Activated CD4-positive, alpha-beta T cell treated with anti-CD3 and anti-CD28 coated beads for 36 hours (primary cell): ENCODE data around the gene ATP6V1C2. TPM values are rescaled to one million over a fixed set of nuclear protein-coding genes. Genes with fewer than 3 reads are reported as not detected.
A peak's percentile ranks its signal among the peaks of the same experiment; 100 is the strongest.

Experiments used
- ATAC-seq: fragments of 200-7000 bp; cut with Tn5 transposase; one replicate; pipeline ENCODE4 v1.10.0; 2021; ENCODE audit warnings: mild to moderate bottlenecking, moderate library complexity
- CTCF ChIA-PET: fragments of 350-600 bp; sonication (Branson Sonifier 250); formaldehyde crosslinking; loops from one replicate; lab custom pipeline; 2021; ENCODE audit warnings: antibody characterized with exemption; lab: Charles Lee
- POLR2A ChIA-PET: fragments of 350-600 bp; sonication (Branson Sonifier 250); formaldehyde crosslinking; loops from one replicate; lab custom pipeline; 2021; ENCODE audit warnings: antibody characterized with exemption, inconsistent platforms; lab: Charles Lee
- DNase-seq: peaks from one replicate; pipeline ENCODE4 v3.0.0-alpha.2; 2020
- H3K27ac Mint-ChIP-seq: one replicate; pipeline ENCODE4 v1.8.0; 2021; ENCODE audit warnings: mixed read lengths
- H3K27me3 Mint-ChIP-seq: one replicate; pipeline ENCODE4 v1.8.0; 2021; ENCODE audit warnings: mixed read lengths
- H3K36me3 Mint-ChIP-seq: one replicate; pipeline ENCODE4 v1.8.0; 2021; ENCODE audit warnings: low read depth, mixed read lengths
- H3K4me1 Mint-ChIP-seq: one replicate; pipeline ENCODE4 v1.8.0; 2021; ENCODE audit warnings: mixed read lengths
- H3K4me3 Mint-ChIP-seq: one replicate; pipeline ENCODE4 v1.8.0; 2021; ENCODE audit warnings: mild to moderate bottlenecking, moderate library complexity, mixed read lengths
- H3K9me3 Mint-ChIP-seq: one replicate; pipeline ENCODE4 v1.8.0; 2021; ENCODE audit warnings: low read depth, mixed read lengths
- intact Hi-C, 2 experiments: fragments of 100-400 bp; cut with DNase I in 1 of 2; cut with micrococcal nuclease in 1 of 2; formaldehyde crosslinking; loops; one replicate each; pipeline versions ENCODE4 v1.14.2 to v1.15.1; 2022 to 2024; cut with DNase I, micrococcal nuclease
- total RNA-seq, 2 experiments: library from RNA; stranded (reverse); gene quantifications; one replicate each; pipeline ENCODE4 v1.2.3, GENCODE V29; 2021

ATP6V1C2 gene
- total RNA-seq, 2 experiments from 2014 or later = not detected

GRCh38 chr2:10704034-10704594 lies 17.3 kb upstream of the ATP6V1C2 start:
- DNase-seq (no peak), ATAC-seq (no peak)
- Mint-ChIP-seq H3K27me3 (peaks cover 18% of the 10 kb centered on the region), H3K4me1 (peaks cover 3% of the 10 kb centered on the region), H3K27ac (no peak overlapping the region), H3K36me3 (no peaks in the 10 kb centered on the region), H3K4me3 (no peak overlapping the region), H3K9me3 (no peaks in the 10 kb centered on the region)
- ChIA-PET POLR2A (no interaction called here), CTCF (no interaction called here)
- intact Hi-C loops = no loop called here

- H3K27ac Mint-ChIP-seq = no peak overlapping the region
- H3K9me3 Mint-ChIP-seq = no peaks in the 10 kb centered on the region
- intact Hi-C loops = no loop called here
- peaks cover 20% of the 10 kb centered on the region for H3K27me3 Mint-ChIP-seq
- no peaks in the 10 kb centered on the region for H3K4me1 Mint-ChIP-seq
- no peak for ATAC-seq
- no peak overlapping the region for H3K4me3 Mint-ChIP-seq
- no peaks in the 10 kb centered on the region for H3K36me3 Mint-ChIP-seq
- no peak for DNase-seq
- CTCF ChIA-PET = no interaction called here
- POLR2A ChIA-PET = interaction anchor here (0.7 kb wide), 1 partner anchor 9 kb away, joined by 3 read pairs; no protein-coding TSS in a partner anchor
Observed at GRCh38 chr2:10706033-10706432, 15.4 kb upstream of the ATP6V1C2 start.

- intact Hi-C loops = no loop called here
- Mint-ChIP-seq H3K4me3 (no peak overlapping the region), H3K9me3 (no peaks in the 10 kb centered on the region), H3K36me3 (no peaks in the 10 kb centered on the region), H3K27me3 (peaks cover 20% of the 10 kb centered on the region), H3K27ac (no peak overlapping the region), H3K4me1 (peaks cover 6% of the 10 kb centered on the region)
- POLR2A ChIA-PET = no interaction called here
- ATAC-seq = no peak
- CTCF ChIA-PET = no interaction called here
- DNase-seq = no peak
Observed at GRCh38 chr2:10707831-10708230, 13.6 kb upstream of the ATP6V1C2 start.

DNA sequence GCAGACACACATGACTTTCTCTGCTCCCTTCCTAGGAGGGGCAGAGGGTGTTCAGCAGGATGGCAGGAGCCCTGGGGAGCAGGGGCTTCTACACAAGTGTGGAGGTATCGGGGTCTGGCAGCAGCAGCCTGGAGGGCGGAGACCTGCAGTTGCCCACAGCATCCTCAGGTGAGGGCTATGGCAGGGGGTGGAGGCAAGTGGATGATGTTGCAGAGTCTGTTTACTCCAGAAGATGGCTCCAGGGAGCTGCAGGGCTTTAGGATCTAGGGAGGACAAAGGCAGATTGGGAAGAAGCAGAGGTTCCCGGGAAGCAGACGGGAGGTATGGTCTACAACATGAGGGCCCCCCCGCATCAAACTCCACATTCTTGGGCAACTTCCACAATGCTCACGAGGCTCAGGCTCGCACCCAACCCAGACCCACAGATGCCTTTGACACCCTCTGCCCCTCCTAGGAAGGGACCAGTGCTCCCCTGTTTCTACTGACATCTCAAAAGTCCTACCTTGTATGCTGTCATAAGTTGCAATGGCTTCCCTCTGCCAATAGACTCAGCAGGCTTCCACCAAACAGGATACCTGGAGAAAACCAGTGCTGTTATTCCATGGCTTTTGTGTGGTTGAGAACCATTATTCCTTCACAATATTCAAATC lies 12.0 kb upstream of the ATP6V1C2 start:
- intact Hi-C loops = no loop called here
- ChIA-PET POLR2A (no interaction called here), CTCF (no interaction called here)
- peaks cover 6% of the 10 kb centered on the region for H3K4me1 Mint-ChIP-seq
- H3K27ac Mint-ChIP-seq = no peak overlapping the region
- no peaks in the 10 kb centered on the region for H3K36me3 Mint-ChIP-seq
- ATAC-seq = no peak
- H3K4me3 Mint-ChIP-seq = no peak overlapping the region
- H3K27me3 Mint-ChIP-seq = peaks cover 20% of the 10 kb centered on the region
- no peaks in the 10 kb centered on the region for H3K9me3 Mint-ChIP-seq
- no peak for DNase-seq

GRCh38 chr2:10712185-10712809 lies 9.1 kb upstream of the ATP6V1C2 start:
- H3K4me3 Mint-ChIP-seq = no peak overlapping the region
- ChIA-PET CTCF (no interaction called here), POLR2A (interaction anchor here (0.6 kb wide), 1 partner anchor 886 kb away, joined by 3 read pairs; no protein-coding TSS in a partner anchor)
- DNase-seq = peak; percentile 34
- peak; percentile 89 for ATAC-seq
- peaks cover 6% of the 10 kb centered on the region for H3K4me1 Mint-ChIP-seq
- intact Hi-C loops = no loop called here
- H3K27ac Mint-ChIP-seq = no peak overlapping the region
- no peaks in the 10 kb centered on the region for H3K36me3 Mint-ChIP-seq
- no peaks in the 10 kb centered on the region for H3K9me3 Mint-ChIP-seq
- H3K27me3 Mint-ChIP-seq = peaks cover 12% of the 10 kb centered on the region

DNA sequence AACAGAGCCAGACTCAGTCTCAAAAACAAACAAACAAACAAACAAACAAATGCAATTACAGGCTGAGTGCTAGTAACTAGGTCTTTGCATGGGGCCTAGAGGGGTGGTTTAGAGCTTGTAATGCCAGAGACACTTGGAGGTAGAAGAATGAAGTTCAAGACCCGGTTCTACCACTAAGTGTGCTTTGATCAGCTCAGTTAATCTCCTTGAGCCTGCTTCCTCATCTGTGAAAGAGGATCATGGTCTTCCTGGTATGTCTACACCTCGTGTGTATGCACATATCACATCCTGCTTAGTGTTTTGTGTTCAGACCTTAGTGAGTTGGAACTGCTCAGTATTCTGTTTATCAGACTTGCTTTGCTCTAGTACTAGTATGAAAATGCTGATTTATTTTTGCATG lies 4.8 kb upstream of the ATP6V1C2 start:
- DNase-seq = no peak
- Mint-ChIP-seq H3K4me1 (peaks cover 8% of the 10 kb centered on the region), H3K27ac (no peak overlapping the region), H3K4me3 (no peak overlapping the region), H3K27me3 (peaks cover 18% of the 10 kb centered on the region), H3K36me3 (no peaks in the 10 kb centered on the region), H3K9me3 (no peaks in the 10 kb centered on the region)
- no peak for ATAC-seq
- intact Hi-C loops = no loop called here
- POLR2A ChIA-PET = no interaction called here
- CTCF ChIA-PET = no interaction called here

- Mint-ChIP-seq H3K27ac (no peak overlapping the region), H3K4me3 (no peak overlapping the region), H3K4me1 (peaks cover 2% of the 10 kb centered on the region), H3K36me3 (no peaks in the 10 kb centered on the region), H3K9me3 (no peaks in the 10 kb centered on the region), H3K27me3 (peaks cover 26% of the 10 kb centered on the region)
- intact Hi-C loops = no loop called here
- DNase-seq = no peak
- POLR2A ChIA-PET = interaction anchor here (0.5 kb wide), 1 partner anchor 414 kb away, joined by 3 read pairs; no protein-coding TSS in a partner anchor
- CTCF ChIA-PET = interaction anchor here (0.8 kb wide), 1 partner anchor 465 kb away, joined by 3 read pairs; no protein-coding TSS in a partner anchor
- no peak for ATAC-seq
Observed at GRCh38 chr2:10717628-10718027, 3.8 kb upstream of the ATP6V1C2 start.

DNA sequence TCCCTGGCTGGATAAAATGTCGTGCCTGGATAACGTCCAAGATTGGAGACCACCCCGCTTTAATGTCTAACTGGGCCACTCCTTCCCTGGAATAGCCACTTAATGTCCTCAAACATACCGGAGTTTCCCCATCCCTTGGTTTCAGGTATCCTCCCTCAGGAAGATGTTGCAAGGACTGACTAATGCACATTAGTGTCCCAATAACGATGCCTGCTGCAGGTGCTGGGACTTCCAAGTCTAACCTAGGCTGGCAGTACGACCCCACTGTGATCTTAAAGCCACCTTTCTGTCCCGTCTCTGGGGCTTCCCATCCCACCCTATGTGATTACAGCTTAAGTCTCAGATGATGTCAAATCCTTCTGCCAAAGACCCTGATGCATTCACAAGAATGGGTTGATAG lies 1.1 kb upstream of the ATP6V1C2 start:
- H3K4me1 Mint-ChIP-seq = peaks cover 3% of the 10 kb centered on the region
- POLR2A ChIA-PET = no interaction called here
- H3K27me3 Mint-ChIP-seq = peaks cover 36% of the 10 kb centered on the region
- H3K36me3 Mint-ChIP-seq = no peaks in the 10 kb centered on the region
- DNase-seq (no peak), ATAC-seq (no peak)
- CTCF ChIA-PET = no interaction called here
- no peaks in the 10 kb centered on the region for H3K9me3 Mint-ChIP-seq
- peak overlapping the region; percentile 34 for H3K4me3 Mint-ChIP-seq
- intact Hi-C loops = no loop called here
- no peak overlapping the region for H3K27ac Mint-ChIP-seq

DNA sequence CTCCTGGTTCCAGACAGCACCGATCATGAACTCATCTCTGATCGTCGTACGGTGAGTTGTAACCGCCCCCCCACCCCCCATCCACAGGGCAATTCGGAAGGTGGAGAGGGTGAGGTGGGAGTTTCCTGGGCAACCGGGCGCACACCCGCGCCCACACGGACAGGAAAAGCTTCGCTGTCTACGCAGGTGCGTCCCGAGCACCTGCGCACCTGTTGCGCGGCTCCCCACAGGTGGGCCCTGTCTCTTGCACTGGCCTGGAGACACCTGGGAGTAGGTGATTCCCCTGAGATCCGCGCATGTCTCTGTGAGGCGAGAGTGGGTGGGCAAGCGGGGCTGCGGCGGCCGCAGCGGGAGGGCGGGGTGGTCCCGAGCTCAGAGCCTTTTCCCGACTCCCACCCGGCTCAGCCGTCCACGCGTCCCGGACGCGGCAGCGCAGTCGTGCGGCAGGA lies 459 bp upstream of the ATP6V1C2 start:
- ChIA-PET CTCF (no interaction called here), POLR2A (no interaction called here)
- ATAC-seq (peak; percentile 23), DNase-seq (no peak)
- Mint-ChIP-seq H3K4me1 (peaks cover 3% of the 10 kb centered on the region), H3K36me3 (no peaks in the 10 kb centered on the region), H3K27me3 (peaks cover 36% of the 10 kb centered on the region), H3K9me3 (no peaks in the 10 kb centered on the region), H3K4me3 (peak overlapping the region; percentile 34), H3K27ac (no peak overlapping the region)
- intact Hi-C loops = no loop called here

GRCh38 chr2:10722252-10722825 lies 909 bp downstream of the ATP6V1C2 start:
- H3K27ac Mint-ChIP-seq = no peak overlapping the region
- H3K9me3 Mint-ChIP-seq = no peaks in the 10 kb centered on the region
- no peaks in the 10 kb centered on the region for H3K36me3 Mint-ChIP-seq
- ChIA-PET POLR2A (no interaction called here), CTCF (interaction anchor here (0.8 to 1.2 kb wide), 2 partner anchors 36 to 410 kb away, joined by 3 read pairs; no protein-coding TSS in a partner anchor)
- intact Hi-C loops = no loop called here
- ATAC-seq = no peak
- peaks cover 3% of the 10 kb centered on the region for H3K4me1 Mint-ChIP-seq
- peaks cover 36% of the 10 kb centered on the region for H3K27me3 Mint-ChIP-seq
- no peak overlapping the region for H3K4me3 Mint-ChIP-seq
- DNase-seq = no peak

GRCh38 chr2:10732924-10733565 lies 11.6 kb downstream of the ATP6V1C2 start:
- ChIA-PET CTCF (no interaction called here), POLR2A (no interaction called here)
- no peak for ATAC-seq

More at GRCh38 chr2:10732924-10733565, 11.6 kb downstream of the ATP6V1C2 start:
- no peak for DNase-seq
- Mint-ChIP-seq H3K4me1 (no peaks in the 10 kb centered on the region), H3K4me3 (no peak overlapping the region), H3K9me3 (no peaks in the 10 kb centered on the region), H3K27ac (no peak overlapping the region), H3K27me3 (peaks cover 2% of the 10 kb centered on the region), H3K36me3 (no peaks in the 10 kb centered on the region)
- intact Hi-C loops = no loop called here
